NOMO-1 treated with dmso at 0.1 percent for 144 hours (cell line): ENCODE measurements around the gene SIL1.

Experiments
- DNase-seq: peaks from one replicate; lab custom pipeline; 2025; ENCODE audit not compliant: unreplicated experiment; lab: John Stamatoyannopoulos, UW

SIL1 gene

GRCh38 chr5:138964647-138965201 is 233.4 kb downstream of the SIL1 start:
- DNase-seq = no peak

GRCh38 chr5:138963763-138964371 is 234.3 kb downstream of the SIL1 start:
- DNase-seq = no peak

- no peak for DNase-seq
Observed at GRCh38 chr5:138962614-138963370, 235.4 kb downstream of the SIL1 start.

- no peak for DNase-seq
Observed at GRCh38 chr5:138961729-138962128, 236.4 kb downstream of the SIL1 start.

- DNase-seq = no peak
Observed at GRCh38 chr5:138961221-138961620, 236.9 kb downstream of the SIL1 start.

GRCh38 chr5:138960145-138960692 is 237.9 kb downstream of the SIL1 start:
- no peak for DNase-seq

GRCh38 chr5:138956801-138957200 is 241.4 kb downstream of the SIL1 start:
- DNase-seq = no peak

- DNase-seq = no peak
Observed at GRCh38 chr5:138955671-138956295, 242.4 kb downstream of the SIL1 start.

GRCh38 chr5:138955013-138955660 is 243.0 kb downstream of the SIL1 start:
- no peak for DNase-seq

- DNase-seq = no peak
Observed at GRCh38 chr5:138954257-138955012, 243.7 kb downstream of the SIL1 start.

- no peak for DNase-seq
Observed at GRCh38 chr5:138953387-138954256, 244.5 kb downstream of the SIL1 start.

- no peak for DNase-seq
Observed at GRCh38 chr5:138952962-138953361, 245.2 kb downstream of the SIL1 start.

GRCh38 chr5:138951986-138952735 is 246.0 kb downstream of the SIL1 start:
- DNase-seq = no peak

GRCh38 chr5:138951091-138951985 is 246.8 kb downstream of the SIL1 start:
- DNase-seq = no peak

GRCh38 chr5:138950421-138951031 is 247.6 kb downstream of the SIL1 start:
- no peak for DNase-seq

GRCh38 chr5:138949988-138950387 is 248.2 kb downstream of the SIL1 start:
- DNase-seq = no peak

- DNase-seq = no peak
Observed at GRCh38 chr5:138949223-138949574, 249.0 kb downstream of the SIL1 start.
